ENCODE results near the gene IGLL1. TPM values are rescaled to one million over a fixed set of nuclear protein-coding genes. Genes with fewer than 3 reads are reported as not detected.

IGLL1 gene
- total RNA-seq, 1 experiment from 2014 or later, result not detected

DNA sequence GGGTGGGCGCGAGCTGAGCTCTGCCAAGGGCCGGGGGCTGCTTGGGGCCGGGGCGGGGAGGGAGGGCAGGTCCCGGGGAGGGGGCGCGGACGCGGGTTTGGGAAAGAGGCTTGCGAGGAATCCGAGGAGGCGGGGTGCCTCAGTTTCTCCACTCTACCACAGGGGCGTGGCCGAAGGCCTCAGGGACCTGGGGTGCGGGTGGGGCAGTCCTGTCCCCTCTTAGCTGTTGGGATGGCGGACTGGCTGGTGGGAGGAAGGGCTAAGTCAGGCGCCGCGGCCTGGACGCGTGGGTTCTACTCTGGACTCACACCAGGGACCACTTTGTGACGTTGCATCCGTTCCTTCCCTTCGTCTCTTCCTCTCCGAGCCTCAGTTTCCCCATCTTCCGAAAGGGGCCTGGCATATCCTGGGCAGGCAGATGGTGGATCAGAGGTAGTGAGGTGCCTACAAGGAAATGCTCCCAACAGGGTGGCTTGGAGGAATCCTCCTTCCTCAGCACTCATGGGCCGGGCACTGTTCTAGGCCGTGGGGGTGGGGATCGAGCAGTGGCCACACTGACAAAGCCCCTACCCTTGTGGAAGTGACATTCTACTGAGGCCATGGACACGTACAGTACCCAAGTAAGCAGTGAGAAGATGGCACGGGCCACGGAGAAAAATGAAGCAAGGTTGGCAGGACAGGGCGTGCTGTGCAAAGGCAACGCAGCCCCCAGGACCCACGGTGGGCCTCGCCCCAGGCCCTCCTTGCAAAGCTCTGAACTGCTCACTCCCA, 13.2 kb downstream of the IGLL1 start:
- H3K27me3 Mint-ChIP-seq (ENCODE audit: insufficient read depth, unreplicated experiment), result peaks cover 25% of the 10 kb centered on the region
- H3K4me3 Mint-ChIP-seq (ENCODE audit: unreplicated experiment), result no peak overlapping the region
- ChIA-PET CTCF (interaction anchor here (0.6 kb wide), 1 partner anchor 181 kb away, joined by 3 read pairs; no protein-coding TSS in a partner anchor), POLR2A (no interaction called here)
- DNase-seq (ENCODE audit: unreplicated experiment), result no peak
- BruUV-seq (replicated peaks), result no TSS peak
- no peak overlapping the region for H3K27ac Mint-ChIP-seq (ENCODE audit: low read depth, unreplicated experiment)
- no peaks in the 10 kb centered on the region for H3K36me3 Mint-ChIP-seq (ENCODE audit: insufficient read depth, unreplicated experiment)
- TF ChIP-seq, protein P1, sequence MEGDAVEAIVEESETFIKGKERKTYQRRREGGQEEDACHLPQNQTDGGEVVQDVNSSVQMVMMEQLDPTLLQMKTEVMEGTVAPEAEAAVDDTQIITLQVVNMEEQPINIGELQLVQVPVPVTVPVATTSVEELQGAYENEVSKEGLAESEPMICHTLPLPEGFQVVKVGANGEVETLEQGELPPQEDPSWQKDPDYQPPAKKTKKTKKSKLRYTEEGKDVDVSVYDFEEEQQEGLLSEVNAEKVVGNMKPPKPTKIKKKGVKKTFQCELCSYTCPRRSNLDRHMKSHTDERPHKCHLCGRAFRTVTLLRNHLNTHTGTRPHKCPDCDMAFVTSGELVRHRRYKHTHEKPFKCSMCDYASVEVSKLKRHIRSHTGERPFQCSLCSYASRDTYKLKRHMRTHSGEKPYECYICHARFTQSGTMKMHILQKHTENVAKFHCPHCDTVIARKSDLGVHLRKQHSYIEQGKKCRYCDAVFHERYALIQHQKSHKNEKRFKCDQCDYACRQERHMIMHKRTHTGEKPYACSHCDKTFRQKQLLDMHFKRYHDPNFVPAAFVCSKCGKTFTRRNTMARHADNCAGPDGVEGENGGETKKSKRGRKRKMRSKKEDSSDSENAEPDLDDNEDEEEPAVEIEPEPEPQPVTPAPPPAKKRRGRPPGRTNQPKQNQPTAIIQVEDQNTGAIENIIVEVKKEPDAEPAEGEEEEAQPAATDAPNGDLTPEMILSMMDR (IDR thresholded peaks at IDR 0.05; ENCODE audit: unreplicated experiment), result no peak
- no peaks in the 10 kb centered on the region for H3K9me3 Mint-ChIP-seq (ENCODE audit: unreplicated experiment)
- H3K4me1 Mint-ChIP-seq (ENCODE audit: insufficient read depth, unreplicated experiment), result no peaks in the 10 kb centered on the region
- intact Hi-C loops (cut with micrococcal nuclease), result no loop called here

DNA sequence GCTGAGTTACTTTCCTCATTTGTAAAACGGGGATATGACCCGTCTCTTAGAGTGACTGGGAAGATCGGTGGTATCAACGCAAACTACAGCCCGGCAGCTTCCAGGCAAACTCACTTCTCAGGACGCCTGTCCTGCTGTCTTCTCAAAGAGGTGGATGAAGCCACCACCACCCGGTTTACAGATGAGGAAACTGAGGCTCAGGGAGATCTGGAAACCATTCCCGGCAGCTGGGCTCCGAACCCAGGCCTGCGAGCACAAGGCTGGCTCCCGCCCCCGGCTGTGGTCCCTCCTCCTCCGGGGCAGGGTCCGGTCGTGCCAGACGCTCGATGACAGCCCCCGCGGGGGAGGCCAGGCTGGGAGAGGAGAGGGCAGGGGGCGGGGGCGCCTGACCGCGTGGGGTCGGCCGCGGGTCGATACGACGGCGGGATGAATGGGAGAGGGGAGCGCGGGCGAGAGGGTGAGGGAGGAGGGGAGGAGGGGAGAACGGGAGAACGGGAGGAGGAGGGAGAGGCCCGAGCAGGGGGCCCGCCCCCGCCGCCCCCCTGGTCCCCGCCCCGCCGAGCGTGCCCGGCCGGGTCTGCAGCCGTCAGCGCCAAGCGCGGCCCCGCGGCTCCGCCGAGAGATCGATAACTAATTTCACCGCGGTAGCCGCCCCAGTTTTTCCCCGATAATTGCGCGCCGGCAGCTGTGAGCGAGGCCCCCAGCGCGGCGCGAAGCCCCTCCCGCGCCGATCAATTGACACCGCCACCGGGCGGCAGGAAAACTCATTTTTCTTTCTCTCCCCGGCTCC, 14.0 kb downstream of the IGLL1 start:
- no TSS peak for BruUV-seq (replicated peaks)
- Mint-ChIP-seq H3K36me3 (ENCODE audit: insufficient read depth, unreplicated experiment) (no peaks in the 10 kb centered on the region), H3K4me3 (ENCODE audit: unreplicated experiment) (no peak overlapping the region), H3K9me3 (ENCODE audit: unreplicated experiment) (no peaks in the 10 kb centered on the region), H3K27me3 (ENCODE audit: insufficient read depth, unreplicated experiment) (peaks cover 25% of the 10 kb centered on the region), H3K4me1 (ENCODE audit: insufficient read depth, unreplicated experiment) (no peaks in the 10 kb centered on the region), H3K27ac (ENCODE audit: low read depth, unreplicated experiment) (no peak overlapping the region)
- POLR2A ChIA-PET, result no interaction called here
- intact Hi-C loops (cut with micrococcal nuclease), result no loop called here
- CTCF ChIA-PET, result interaction anchor here (0.6 kb wide), 1 partner anchor 182 kb away, joined by 3 read pairs; no protein-coding TSS in a partner anchor
- no peak for DNase-seq (ENCODE audit: unreplicated experiment)
- TF ChIP-seq, protein P1 (IDR thresholded peaks at IDR 0.05; ENCODE audit: unreplicated experiment), result no peak

DNA sequence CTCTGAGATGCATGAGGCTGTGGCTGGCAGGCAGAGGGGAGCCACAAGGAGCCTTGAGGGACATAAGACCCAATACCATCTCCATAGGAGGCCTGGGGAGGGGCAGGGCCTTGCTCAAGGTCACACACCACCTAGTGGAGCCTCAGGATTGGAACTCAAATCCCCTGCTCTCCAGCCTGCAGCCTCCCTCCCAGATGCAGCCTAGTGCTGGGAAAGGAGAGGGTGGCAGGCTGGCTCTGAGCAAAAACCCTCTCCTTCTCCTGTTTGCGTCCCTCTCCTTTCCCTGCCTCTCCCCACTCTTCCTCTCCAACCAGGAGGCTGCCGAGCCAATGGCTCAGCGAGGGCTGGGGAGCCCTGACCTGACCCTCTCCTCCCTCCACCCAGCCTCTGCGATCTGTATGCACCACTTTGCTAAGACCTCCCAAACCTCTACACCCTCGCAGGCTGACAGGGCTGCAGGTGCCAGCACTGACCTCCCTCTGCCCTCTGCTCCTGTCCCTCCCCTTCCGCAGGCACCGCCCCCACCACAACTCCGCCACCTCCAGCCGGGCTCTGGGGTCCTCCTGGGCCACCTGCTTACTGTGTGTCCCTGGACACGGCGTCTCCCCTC, 14.7 kb downstream of the IGLL1 start:
- DNase-seq (ENCODE audit: unreplicated experiment), result no peak
- peaks cover 25% of the 10 kb centered on the region for H3K27me3 Mint-ChIP-seq (ENCODE audit: insufficient read depth, unreplicated experiment)
- POLR2A ChIA-PET, result no interaction called here
- H3K4me1 Mint-ChIP-seq (ENCODE audit: insufficient read depth, unreplicated experiment), result no peaks in the 10 kb centered on the region
- TF ChIP-seq, protein P1 (IDR thresholded peaks at IDR 0.05; ENCODE audit: unreplicated experiment), result no peak
- no peak overlapping the region for H3K27ac Mint-ChIP-seq (ENCODE audit: low read depth, unreplicated experiment)
- CTCF ChIA-PET, result interaction anchor here (0.7 kb wide), 1 partner anchor 853 kb away, joined by 3 read pairs; no protein-coding TSS in a partner anchor
- intact Hi-C loops (cut with micrococcal nuclease), result no loop called here
- no peaks in the 10 kb centered on the region for H3K36me3 Mint-ChIP-seq (ENCODE audit: insufficient read depth, unreplicated experiment)
- BruUV-seq (replicated peaks), result no TSS peak
- no peaks in the 10 kb centered on the region for H3K9me3 Mint-ChIP-seq (ENCODE audit: unreplicated experiment)
- no peak overlapping the region for H3K4me3 Mint-ChIP-seq (ENCODE audit: unreplicated experiment)

DNA sequence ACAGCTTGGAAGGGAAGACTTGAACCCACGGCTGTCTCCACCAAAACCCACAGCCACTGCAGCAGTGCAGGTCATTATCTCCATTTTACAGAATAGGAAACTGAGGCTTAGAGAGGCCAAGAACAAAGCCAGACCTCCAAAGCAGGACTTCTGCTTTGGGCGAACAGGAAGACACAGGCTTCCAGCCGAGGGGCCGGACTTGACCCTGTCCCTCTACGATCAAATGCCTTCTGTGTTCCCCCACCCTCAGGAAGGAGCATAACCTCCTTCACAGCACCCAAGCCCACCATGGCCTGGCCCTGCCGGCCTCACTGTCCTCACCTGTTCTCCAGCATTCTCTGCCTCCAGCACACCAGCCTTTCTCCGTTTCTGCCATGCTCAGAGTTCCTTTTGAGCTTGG, 15.8 kb downstream of the IGLL1 start:
- no peak for DNase-seq (ENCODE audit: unreplicated experiment)

More for the DNA sequence above, 15.8 kb downstream of the IGLL1 start:
- Mint-ChIP-seq H3K36me3 (ENCODE audit: insufficient read depth, unreplicated experiment) (no peaks in the 10 kb centered on the region), H3K4me1 (ENCODE audit: insufficient read depth, unreplicated experiment) (no peaks in the 10 kb centered on the region), H3K27me3 (ENCODE audit: insufficient read depth, unreplicated experiment) (peaks cover 25% of the 10 kb centered on the region), H3K9me3 (ENCODE audit: unreplicated experiment) (no peaks in the 10 kb centered on the region), H3K4me3 (ENCODE audit: unreplicated experiment) (no peak overlapping the region), H3K27ac (ENCODE audit: low read depth, unreplicated experiment) (no peak overlapping the region)
- CTCF ChIA-PET, result interaction anchor here (0.6 kb wide), 1 partner anchor 18 kb away, joined by 3 read pairs; no protein-coding TSS in a partner anchor
- TF ChIP-seq, protein P1 (IDR thresholded peaks at IDR 0.05; ENCODE audit: unreplicated experiment), result no peak
- no TSS peak for BruUV-seq (replicated peaks)
- POLR2A ChIA-PET, result no interaction called here
- intact Hi-C loops (cut with micrococcal nuclease), result no loop called here

Measured in MCF 10A (cell line).